HG02798 (cell line): ENCODE data around the gene FXN.
"Not testable (repeated sequence)": the region's sequence is repeated elsewhere in the genome, so short reads cannot be mapped to it uniquely, and the experiment has no call there.

Experiments
- ATAC-seq: cut with Tn5 transposase; IDR thresholded peaks from one replicate; pipeline ENCODE4 v1.9.1; 2021; ENCODE audit warnings: mild to moderate bottlenecking; ENCODE audit not compliant: unreplicated experiment, poor library complexity

Gene FXN

DNA sequence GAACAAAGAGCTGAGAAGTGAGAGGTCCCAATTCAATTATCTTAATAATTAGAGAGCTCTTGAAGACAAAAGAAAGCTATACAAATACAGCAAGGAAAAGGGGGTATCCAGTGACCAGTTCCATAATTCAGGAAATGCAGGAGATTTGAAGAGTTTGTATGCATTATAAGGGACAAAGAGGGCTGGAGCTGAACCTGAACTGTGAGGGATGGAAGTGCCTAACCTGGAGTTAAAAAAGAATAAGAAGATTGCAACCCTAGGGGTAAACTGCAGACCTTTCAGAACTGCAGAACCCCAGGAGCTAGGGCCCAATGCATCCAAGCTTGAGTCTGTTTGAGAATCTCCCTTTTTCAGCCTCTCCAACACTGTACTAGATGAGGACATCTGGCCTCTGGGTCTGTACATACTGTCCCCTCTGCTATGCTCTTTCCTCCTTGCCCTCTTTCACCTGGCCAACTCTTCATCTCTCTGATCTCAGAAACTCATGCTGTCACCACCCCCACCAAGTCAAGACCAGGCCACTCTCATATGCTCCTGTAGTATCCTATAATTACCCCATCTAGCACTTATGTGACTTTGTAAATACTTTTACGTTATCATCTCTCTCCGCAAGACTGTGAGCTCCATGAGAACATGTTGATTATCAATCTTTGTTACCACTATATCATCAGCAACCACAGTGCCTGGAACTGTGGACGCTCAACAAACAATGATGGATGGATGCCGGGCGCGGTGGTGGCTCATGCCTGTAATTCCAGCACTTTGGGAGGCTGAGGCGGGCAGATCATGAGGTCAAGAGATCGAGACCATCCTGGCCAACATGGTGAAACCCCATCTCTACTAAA lies 15.0 kb upstream of the FXN start:
- no peak for ATAC-seq

DNA sequence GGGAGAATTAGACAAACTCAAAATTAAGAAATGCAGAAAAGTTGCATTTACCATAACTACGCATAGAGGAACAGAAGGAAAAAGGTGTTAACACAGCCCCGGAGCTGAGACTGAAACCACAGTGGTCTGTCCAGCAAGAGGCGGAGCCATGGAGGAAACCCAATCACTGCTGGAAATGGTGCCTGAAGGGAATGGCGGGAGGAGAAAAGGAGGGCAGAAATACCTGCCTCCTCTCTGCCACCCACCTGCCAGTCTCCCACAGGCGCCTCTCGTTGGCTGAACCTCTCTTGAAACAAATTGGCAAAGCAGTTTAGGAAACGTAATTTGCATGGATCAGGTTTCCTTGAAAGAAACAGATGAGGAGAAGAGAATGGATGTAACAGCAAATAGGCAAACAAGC lies 11.9 kb upstream of the FXN start:
- no peak for ATAC-seq

DNA sequence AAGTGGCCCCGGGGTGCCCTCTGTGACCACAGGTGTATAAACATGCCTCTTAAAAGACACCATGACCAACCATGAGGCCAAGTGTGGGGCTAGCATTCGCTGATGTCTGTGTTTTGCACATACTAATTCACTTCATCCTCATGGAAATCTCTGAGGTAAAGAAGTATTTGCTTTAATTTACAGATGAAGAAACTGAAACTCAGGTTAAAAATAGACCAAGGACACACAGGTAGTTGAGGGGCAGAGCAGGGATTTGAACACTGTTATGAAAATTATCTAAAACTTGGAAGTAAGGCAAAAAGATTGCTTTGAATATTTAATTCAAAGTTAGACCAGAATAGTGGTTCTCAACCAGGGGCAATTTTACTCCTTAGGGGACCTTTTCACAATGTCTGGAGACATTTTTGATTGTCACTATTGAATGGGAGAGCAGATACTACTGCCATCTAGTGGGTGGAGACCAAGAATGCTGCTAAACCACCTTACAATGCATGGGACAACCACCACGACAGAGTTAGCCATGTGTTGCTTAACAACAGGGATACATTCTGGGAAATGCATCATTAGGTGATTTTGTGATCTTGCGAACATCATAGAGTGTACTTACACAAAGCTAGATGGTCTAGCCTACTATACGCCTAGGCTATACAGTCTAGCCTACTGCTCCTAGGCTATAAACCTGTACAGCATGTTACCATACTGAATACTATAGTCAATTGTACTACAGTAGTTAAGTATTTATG lies 8.0 kb upstream of the FXN start:
- ATAC-seq = peak; percentile 77

GRCh38 chr9:69028754-69029153 lies 6.8 kb upstream of the FXN start:
- no peak for ATAC-seq

DNA sequence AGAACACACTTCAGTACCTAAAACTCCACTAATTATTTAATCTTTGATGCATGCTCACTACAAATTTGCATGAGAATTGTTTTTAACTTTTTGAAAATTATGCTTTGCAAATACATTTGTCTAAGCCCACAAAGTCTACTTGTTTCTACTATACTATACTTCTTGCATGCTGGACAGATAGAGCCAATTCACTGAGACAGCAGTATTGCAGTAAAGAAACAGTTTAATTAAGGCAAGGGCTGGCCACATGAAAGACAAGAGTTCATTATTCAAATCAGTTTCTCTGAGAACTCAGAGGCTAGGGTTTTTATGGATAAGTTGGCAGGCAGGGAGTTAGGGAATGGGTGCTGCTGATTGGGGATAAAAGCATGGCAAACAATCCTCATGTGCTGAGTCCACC lies 6.0 kb upstream of the FXN start:
- no peak for ATAC-seq

GRCh38 chr9:69030851-69031645 lies 4.5 kb upstream of the FXN start:
- ATAC-seq = no peak

GRCh38 chr9:69034071-69034470 lies 1.5 kb upstream of the FXN start:
- no peak for ATAC-seq

- peak; percentile 18 for ATAC-seq
Observed at GRCh38 chr9:69036309-69036708, 757 bp downstream of the FXN start.

GRCh38 chr9:69036799-69037198 lies 1.2 kb downstream of the FXN start:
- no peak for ATAC-seq

- ATAC-seq = no peak
Observed at GRCh38 chr9:69040646-69041045, 5.1 kb downstream of the FXN start.

DNA sequence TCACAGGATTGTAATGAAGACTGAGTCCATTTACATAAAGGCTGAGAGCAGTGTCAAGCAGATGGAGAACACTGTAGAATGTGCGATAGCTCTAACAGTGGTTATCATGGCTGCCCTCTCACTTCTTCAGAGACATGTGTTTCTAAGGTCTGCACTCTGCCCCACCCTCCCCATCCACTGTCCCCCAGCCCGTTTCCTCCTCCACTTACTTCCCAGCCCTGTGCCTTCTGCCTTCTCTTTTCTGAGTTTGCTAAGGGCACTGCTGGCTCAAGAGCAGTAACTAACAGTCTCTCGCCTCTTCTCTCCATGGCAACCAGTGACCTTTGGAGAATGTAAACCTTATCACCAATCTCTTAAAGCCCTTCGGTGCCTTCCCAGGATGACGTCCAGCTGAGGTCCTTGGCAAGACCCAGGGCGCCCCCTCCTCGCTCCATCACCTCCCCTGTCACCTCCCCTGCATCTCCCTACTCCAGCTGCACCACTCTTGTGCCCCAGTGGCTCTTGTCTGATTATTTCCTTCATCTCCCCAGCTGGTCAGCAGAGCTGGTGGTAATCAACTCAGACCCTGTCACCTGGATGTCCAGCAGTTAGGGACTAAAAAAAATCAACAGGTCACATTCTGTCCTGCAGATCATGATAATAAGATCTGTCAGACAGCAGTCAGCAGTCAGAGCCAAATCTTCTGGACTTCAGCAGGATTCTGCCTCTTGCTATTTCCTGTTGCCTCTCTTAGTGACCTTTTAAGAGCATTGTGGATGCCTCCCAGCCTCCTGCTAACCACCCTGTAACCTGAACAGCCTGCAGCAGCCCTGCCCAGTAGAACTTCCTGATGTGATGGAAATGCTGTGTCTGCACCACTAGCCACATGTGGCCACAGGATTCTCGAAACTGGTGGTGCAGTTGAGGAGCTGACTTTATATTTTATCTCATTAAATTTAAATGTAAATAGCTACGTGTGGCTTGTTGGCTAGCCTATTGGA lies 9.0 kb downstream of the FXN start:
- no peak for ATAC-seq

GRCh38 chr9:69045821-69046220 lies 10.3 kb downstream of the FXN start:
- no peak for ATAC-seq

- ATAC-seq = no peak
Observed at GRCh38 chr9:69046723-69047122, 11.2 kb downstream of the FXN start.

DNA sequence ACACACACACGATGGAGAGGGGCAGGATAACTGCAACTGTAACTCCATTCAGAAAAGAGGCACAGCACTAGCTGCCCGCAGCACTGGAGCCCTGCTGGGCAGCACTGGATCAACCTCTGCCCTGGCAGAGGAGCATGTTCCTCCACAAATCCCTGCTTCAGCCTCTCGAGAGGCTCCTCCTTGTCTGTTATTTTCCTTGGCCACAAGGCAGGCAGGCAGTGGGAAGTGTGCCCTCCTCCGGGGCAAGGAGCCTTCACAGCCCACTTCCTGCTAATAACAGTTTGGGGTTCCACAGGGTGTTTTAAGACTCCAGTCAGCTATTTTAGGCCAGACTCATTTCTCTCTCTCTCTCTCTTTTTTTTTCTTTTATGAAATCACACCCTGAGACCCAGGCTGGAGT lies 11.8 kb downstream of the FXN start:
- ATAC-seq = no peak

- ATAC-seq = no peak
Observed at GRCh38 chr9:69049094-69049493, 13.5 kb downstream of the FXN start.

GRCh38 chr9:69050936-69051335 lies 15.4 kb downstream of the FXN start:
- ATAC-seq = not testable (repeated sequence)

DNA sequence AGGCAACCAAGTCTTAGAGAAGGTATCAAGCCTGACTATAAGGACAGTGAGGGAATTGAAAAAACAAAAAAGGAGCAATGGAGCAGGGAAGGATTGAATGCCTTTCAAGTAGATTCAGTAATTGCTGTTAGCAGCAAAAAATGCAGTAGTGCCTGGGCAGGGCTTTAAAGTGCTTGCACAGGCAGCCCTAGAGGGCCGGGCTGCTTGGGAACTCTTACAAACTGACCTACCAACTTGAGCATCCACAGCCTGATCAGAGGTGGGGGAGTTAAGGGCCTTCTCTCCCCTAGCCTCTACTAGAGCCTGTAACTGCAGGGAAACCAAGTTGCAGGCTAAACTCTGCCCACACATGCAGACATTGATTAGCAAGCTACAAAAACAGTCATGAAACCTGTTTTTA lies 19.4 kb downstream of the FXN start:
- no peak for ATAC-seq

DNA sequence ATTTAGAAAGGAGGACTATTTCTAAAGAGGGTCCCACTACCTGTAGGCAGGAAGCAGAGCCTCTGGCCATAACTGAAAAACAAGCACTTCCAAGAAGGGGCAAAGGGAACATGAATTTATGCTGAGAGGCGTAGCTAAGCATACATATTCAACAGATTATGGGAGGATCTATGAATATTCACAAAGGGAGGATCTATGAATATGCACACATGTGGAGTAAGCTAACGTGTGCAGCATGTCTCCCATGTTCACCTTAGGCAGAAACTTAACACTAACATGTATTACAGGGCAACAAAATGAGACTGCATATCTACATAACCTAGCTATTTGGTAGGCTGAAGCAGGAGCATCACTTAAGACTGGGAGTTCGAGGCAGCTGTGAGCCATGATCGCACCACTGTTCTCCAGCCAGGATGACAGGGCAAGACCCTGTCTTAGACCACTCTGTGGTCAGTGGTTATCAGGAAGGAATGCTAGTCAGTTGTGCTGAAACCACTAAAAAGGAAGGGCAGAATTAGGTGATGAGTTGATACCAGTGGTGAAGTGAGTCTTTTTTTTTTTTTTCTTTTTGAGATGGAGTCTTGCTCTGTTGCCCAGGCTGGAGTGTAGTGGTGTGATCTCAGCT lies 20.8 kb downstream of the FXN start:
- ATAC-seq = no peak

GRCh38 chr9:69058101-69058500 lies 22.5 kb downstream of the FXN start:
- no peak for ATAC-seq
